SKM-1 (cell line): ENCODE results near the gene LRP1B.
"Not testable (repeated sequence)": the region's sequence is repeated elsewhere in the genome, so short reads cannot be mapped to it uniquely, and the experiment has no call there.

Experiments
- DNase-seq: peaks from one replicate; lab custom pipeline; 2025; ENCODE audit not compliant: unreplicated experiment; lab: John Stamatoyannopoulos, UW

LRP1B gene

DNA sequence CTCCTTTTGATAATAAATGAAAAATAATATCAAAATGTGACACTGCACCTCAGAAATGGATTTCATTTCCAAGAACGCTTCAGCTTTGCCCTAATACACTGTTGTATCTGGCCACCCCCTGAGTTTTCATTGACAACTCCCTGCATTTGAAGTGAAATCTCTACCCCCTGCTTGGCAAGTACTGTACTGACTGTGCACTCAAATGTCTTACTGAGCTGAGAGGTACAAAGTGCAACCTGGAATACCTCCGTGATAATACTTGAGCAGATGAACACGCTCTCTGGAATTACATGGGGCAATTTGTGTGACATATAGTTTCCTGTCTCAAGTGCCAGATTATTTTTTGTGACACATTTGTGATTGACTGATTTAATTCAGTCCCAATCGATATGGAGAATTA lies 231.1 kb downstream of the LRP1B start:
- no peak for DNase-seq

GRCh38 chr2:141889788-141890187 lies 241.0 kb downstream of the LRP1B start:
- no peak for DNase-seq

DNA sequence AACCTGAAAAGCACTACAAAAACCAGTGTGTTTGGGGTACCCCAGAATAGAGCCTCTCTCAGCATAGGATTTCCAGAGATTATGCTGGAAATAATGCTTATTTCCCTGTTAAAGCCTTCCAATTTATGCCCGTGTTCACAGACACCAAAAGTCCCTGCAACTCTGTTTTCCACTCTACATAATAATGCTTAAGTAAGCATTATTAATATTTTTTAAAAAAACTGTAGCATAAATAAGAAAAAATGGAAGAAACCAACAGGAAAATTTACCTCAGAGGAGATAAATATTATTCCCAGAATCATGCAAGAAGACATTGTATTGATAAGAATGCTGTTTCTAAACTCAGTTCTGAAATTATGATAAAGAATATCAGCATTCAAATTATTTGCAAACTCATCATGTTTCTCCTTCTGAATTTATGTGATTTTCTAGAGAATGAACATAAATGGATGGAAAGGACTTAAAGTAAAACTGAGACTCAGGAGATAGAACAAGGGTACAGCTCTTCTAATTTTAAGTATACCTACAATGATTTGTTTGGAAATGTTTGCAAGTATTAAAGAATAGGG lies 241.7 kb downstream of the LRP1B start:
- no peak for DNase-seq

DNA sequence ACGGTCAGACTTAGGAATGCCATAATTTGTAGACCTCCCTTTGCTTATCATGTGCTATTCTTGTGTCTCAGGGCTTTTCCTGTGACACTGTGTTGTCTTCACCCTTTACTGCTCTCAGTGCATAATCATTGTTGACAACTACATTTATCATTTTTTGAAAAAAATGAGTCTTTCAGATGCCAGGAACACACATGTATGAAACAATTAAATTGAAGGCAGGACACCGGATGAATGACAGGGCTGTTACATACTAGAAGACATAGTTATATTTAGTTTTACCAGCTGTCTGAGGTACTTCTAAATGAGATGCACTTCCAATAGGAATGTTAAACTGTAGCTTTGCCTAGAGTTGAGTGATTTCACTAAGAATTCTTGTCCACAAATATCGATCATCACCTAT lies 243.5 kb downstream of the LRP1B start:
- DNase-seq: no peak

DNA sequence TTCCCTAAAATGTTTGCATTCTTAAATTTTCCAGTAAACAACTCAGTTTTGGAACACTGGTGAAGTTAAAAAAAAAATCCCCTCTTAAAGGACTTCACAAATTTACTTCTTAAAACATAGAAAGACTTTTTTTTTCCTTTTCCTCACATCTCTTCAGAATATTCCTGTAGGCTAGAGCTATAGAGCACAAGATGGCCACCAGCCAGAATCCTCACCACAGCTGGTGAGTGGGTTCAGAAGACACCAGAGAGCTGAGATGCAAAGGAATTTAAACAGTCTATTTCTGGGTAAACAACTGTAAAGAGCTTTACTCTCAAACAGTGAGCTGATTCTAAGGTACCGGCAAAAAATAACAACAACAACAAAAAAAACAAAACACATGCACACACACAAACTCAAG lies 252.8 kb downstream of the LRP1B start:
- DNase-seq: no peak

DNA sequence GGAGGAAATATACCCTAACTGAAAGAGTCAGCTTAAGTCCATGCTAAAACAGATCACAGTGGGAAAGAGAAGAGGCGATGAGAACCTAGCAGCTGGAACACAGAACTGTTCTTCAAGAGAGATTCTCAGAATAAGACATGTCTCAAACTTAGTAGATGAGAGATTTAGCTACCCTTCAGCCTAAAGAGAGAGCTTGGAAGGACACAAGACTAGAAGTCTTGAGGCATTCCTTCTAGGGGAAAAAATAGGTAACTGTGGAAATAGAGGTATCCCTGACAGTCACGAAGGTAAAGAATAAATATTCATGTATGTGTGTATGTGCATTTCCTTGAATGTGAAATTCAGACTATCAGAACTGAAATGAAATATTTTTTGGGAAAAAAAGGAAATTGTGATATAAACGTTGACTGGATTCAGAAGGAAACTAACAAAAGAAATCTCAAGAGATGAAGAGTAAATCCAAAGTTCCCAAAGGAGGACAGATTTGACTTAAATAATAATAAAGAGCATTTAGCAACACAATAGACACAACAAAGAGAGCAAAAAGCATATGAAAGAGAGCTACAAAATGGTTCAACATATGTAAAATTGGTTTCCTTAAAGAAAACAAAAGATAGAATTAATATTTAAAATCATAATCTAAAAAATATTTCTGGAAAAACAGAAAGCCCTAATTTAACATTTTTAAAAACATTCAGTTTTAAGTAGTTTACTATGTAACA lies 258.7 kb downstream of the LRP1B start:
- DNase-seq: no peak

DNA sequence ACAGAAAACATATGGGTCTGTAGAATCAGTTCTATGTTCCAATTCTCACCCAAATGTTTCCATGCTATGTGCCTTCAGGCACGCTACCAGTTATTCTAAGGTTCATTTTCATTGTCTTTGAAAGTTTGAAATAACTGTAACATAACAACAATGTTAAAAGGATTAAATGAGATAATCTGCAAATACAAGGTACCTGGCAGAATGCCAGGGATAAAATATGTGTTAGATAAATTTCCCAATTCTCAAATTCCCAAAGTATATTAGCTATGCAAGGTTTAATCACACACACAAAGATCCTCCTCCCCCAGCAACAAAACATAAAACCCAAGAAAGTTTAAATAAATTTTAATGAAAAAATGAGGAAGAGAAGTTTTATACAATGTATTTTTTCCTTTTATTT lies 261.2 kb downstream of the LRP1B start:
- no peak for DNase-seq

DNA sequence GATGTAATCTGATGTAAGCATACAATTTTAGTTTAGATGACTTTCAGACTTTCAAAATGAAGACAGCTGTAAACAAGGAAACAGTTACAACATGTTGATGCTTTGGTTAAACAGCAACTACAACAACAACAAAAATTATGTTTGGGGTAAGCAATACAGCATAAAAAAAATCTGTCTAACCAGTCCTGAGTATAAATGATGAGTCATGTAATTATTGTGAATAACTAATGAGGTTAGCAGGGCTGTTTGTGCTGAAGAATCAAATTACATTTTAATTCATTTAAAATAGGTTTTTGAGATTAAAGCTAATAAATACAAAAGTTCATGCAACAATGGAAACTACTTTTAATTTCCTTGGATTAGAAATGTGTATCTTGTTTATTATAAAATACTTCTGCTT lies 266.9 kb downstream of the LRP1B start:
- DNase-seq: no peak

GRCh38 chr2:141856215-141856919 lies 274.4 kb downstream of the LRP1B start:
- no peak for DNase-seq

GRCh38 chr2:141848191-141848590 lies 282.6 kb downstream of the LRP1B start:
- no peak for DNase-seq

GRCh38 chr2:141844231-141844630 lies 286.6 kb downstream of the LRP1B start:
- DNase-seq: no peak

- DNase-seq: no peak
Observed at GRCh38 chr2:141835103-141835502, 295.7 kb downstream of the LRP1B start.

GRCh38 chr2:141828761-141829160 lies 302.1 kb downstream of the LRP1B start:
- no peak for DNase-seq

GRCh38 chr2:141824790-141825189 lies 306.0 kb downstream of the LRP1B start:
- DNase-seq: no peak

DNA sequence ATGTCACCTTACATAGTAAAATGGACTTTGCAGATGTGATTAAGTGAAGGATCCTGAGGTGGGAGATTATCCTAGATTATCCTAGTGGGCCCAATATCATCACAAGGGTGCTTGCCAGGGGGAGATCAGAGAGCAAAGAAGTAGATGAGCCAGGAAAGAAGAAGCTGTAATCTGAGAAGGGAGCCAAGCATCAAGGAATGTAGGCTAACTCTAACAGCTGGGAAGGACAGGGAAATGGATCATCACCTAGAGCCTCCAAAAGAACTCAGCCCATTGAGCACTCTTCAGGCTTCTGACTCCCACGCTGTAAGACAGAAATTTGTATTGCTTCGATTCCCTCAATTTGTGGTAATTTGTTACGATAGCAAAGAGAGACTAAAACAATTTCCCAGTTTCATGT lies 309.9 kb downstream of the LRP1B start:
- DNase-seq: no peak

DNA sequence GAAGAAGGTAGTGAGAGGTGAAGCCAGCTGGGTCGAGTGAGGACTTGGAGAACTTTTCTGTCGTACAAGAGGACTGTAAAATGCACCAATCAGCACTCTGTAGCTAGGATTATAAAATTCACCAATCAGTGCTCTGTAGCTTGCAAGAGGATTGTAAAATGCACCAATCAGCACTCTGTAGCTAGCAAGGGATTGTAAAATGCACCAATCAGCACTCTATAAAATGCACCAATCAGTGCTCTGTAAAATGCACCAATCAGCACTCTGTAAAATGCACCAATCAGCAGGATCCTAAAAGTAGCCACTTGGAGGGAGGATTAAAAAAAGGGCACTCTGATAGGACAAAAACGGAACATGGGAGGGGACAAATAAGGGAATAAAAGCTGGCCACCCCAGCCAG lies 315.5 kb downstream of the LRP1B start:
- DNase-seq: not testable (repeated sequence)

DNA sequence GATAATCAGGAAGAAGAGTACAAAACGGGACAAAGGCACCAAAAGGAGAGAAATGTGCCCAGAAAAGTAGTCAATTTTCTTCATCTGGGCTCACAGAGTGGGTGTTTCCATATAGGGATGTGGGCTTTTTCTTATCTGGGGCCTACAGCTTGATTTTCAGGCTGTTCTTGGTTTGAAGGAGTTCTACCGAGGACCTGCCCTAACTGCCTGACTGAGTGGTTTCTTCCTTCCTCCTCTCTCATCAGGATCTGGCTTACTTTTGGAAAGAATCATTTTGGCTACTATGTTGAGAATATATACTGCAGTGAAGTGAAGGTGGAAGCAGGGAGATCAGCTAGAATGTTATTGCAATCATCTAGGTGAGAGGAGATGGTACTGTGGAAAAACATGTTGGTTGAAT lies 316.7 kb downstream of the LRP1B start:
- DNase-seq: no peak

DNA sequence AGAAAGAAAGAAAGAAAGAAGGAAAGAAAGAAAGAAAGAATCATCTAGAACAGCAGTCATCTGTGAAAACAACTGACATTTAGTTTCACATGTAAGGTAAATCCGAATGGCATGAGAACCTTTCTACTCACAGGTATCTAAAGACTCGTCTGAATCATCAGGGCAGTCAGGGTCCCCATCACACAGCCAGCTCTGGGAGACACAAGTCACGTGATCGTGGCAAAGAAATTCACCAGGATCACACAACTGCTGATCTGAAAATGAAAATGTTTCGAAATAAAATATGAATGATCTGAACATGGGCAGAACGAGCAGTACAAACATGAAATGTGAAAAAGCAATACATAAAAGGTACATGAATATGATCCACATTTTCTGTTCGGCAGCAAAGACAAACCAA lies 320.7 kb downstream of the LRP1B start:
- DNase-seq: no peak

- DNase-seq: no peak
Observed at GRCh38 chr2:141806090-141806489, 324.7 kb downstream of the LRP1B start.

DNA sequence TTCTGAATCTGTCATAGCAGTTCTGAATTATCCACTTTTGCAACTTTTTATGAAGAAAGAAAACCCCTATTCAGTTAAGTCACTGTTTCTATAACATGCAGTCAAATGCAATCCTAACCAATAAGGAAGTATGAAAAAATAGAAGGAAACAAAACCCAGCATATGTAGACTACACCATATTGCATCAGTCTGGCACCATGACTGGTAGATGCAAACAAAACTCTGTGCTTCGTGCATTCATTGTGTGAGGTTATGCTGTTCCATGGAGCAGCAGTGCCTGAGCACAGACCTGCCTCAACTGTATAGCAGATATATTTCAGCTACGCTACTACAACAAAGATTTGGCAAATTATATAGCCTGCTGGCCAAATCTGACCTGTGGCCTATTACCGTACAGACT lies 325.5 kb downstream of the LRP1B start:
- no peak for DNase-seq

DNA sequence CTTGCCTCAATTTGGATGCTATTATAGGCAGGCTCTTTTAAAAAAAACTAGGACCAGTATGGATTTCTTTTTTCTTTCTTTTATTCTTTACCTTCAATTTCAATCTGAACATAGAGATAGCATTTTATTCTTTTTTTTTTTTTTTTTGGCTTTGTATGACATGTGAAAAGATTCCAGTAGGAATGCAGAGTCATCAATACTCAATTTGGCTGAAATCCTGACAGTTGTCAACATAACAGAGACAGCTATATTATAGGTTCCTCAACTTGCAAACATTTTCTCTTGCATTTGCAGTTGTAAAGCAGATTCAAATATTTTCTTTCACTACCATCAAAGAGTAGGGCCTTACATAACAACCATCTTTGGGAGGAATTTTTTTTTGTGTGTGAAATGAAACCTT lies 334.4 kb downstream of the LRP1B start:
- DNase-seq: no peak

GRCh38 chr2:141791521-141791920 lies 339.3 kb downstream of the LRP1B start:
- DNase-seq: no peak
